ENCODE results near the gene KLHL42.

Gene KLHL42

DNA sequence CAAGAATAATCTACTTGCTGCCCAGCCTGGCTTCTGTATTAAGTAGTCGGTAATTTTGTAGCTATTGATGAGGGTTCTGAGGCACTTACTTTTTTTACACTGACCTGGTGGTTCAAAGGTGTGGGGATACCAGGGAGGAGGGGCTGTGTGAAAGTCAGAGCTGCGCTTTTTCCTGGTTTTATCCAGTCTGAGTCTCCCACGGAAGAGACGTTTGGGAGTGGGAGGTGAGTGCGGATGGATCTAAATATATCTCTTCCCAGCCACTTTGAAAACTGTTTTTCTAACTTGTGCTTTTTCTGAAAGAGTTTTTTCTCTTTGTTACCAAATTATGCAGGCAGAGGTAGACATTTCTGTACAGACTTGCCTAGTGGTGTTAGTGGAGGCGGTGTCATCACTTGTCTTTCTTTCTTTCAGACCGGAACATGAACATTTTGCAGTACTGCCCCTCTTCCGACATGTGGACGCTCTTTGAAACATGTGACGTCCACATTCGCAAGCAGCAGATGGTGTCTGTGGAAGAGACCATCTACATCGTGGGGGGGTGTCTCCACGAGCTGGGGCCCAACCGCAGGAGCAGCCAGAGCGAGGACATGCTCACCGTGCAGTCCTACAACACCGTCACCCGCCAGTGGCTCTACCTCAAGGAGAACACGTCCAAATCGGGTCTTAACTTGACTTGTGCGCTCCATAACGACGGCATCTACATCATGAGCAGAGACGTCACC, 17.4 kb downstream of the KLHL42 start:
- peaks cover 32 to 64% of the 10 kb centered on the region in 2 experiments for H3K36me3 ChIP-seq (ENCODE audit: control insufficient read depth in 2 of 2, insufficient read depth in 1 of 2, low read length in 2 of 2)
- H3K4me1 ChIP-seq (ENCODE audit: control insufficient read depth, insufficient read depth, low read length), result 0 out of 2 replicates have a peak, but pooled peaks cover 2% of the 10 kb centered on the region
- TF ChIP-seq SCRT2 (tag by site-specific recombination; IDR thresholded peaks at IDR 0.05) (no peak), ZNF10 (tag by site-specific recombination; IDR thresholded peaks at IDR 0.05) (no peak), ZBTB26 (tag by site-specific recombination; optimal IDR thresholded peaks at IDR 0.05) (no peak), ZNF324 (tag by site-specific recombination; IDR thresholded peaks at IDR 0.05) (no peak), ZBTB17 (tag by site-specific recombination; IDR thresholded peaks at IDR 0.05) (no peak), ZNF548 (tag by site-specific recombination; IDR thresholded peaks at IDR 0.05) (no peak), ZNF670 (tag by site-specific recombination; IDR thresholded peaks at IDR 0.05; ENCODE audit: low read depth) (no peak), ZSCAN5A (tag by site-specific recombination; IDR thresholded peaks at IDR 0.05) (no peak), ZNF621 (tag by site-specific recombination; IDR thresholded peaks at IDR 0.05) (no peak), ZSCAN23 (tag by site-specific recombination; IDR thresholded peaks at IDR 0.05) (no peak), SP2 (tag by site-specific recombination; IDR thresholded peaks at IDR 0.05) (no peak), KLF16 (tag by site-specific recombination; IDR thresholded peaks at IDR 0.05) (no peak), GLIS2 (tag by site-specific recombination; IDR thresholded peaks at IDR 0.05) (no peak), ZNF394 (tag by site-specific recombination; IDR thresholded peaks at IDR 0.05; ENCODE audit: borderline replicate concordance) (no peak), SETDB1 (IDR thresholded peaks at IDR 0.05; ENCODE audit: insufficient read length, low read length) (no peak), ZFP41 (tag by site-specific recombination; IDR thresholded peaks at IDR 0.05; ENCODE audit: borderline replicate concordance) (no peak)
- TF ChIP-seq, protein P1, sequence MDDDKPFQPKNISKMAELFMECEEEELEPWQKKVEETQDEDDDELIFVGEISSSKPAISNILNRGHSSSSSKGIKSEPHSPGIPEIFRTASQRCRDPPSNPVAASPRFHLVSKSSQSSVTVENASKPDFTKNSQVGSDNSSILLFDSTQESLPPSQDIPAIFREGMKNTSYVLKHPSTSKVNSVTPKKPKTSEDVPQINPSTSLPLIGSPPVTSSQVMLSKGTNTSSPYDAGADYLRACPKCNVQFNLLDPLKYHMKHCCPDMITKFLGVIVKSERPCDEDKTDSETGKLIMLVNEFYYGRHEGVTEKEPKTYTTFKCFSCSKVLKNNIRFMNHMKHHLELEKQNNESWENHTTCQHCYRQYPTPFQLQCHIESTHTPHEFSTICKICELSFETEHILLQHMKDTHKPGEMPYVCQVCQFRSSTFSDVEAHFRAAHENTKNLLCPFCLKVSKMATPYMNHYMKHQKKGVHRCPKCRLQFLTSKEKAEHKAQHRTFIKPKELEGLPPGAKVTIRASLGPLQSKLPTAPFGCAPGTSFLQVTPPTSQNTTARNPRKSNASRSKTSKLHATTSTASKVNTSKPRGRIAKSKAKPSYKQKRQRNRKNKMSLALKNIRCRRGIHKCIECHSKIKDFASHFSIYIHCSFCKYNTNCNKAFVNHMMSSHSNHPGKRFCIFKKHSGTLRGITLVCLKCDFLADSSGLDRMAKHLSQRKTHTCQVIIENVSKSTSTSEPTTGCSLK (tag by site-specific recombination; IDR thresholded peaks at IDR 0.05), result no peak
- TF ChIP-seq, protein P2, sequence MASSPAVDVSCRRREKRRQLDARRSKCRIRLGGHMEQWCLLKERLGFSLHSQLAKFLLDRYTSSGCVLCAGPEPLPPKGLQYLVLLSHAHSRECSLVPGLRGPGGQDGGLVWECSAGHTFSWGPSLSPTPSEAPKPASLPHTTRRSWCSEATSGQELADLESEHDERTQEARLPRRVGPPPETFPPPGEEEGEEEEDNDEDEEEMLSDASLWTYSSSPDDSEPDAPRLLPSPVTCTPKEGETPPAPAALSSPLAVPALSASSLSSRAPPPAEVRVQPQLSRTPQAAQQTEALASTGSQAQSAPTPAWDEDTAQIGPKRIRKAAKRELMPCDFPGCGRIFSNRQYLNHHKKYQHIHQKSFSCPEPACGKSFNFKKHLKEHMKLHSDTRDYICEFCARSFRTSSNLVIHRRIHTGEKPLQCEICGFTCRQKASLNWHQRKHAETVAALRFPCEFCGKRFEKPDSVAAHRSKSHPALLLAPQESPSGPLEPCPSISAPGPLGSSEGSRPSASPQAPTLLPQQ (tag by site-specific recombination; IDR thresholded peaks at IDR 0.05), result no peak
- TF ChIP-seq, protein P3, sequence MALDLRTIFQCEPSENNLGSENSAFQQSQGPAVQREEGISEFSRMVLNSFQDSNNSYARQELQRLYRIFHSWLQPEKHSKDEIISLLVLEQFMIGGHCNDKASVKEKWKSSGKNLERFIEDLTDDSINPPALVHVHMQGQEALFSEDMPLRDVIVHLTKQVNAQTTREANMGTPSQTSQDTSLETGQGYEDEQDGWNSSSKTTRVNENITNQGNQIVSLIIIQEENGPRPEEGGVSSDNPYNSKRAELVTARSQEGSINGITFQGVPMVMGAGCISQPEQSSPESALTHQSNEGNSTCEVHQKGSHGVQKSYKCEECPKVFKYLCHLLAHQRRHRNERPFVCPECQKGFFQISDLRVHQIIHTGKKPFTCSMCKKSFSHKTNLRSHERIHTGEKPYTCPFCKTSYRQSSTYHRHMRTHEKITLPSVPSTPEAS (tag by site-specific recombination; IDR thresholded peaks at IDR 0.05), result no peak
- no peak overlapping the region for H3K27ac ChIP-seq (ENCODE audit: extremely low read depth, low read depth, low read length)
- POLR2A ChIA-PET, result no interaction called here
- no peaks in the 10 kb centered on the region for H3K9me3 ChIP-seq (ENCODE audit: control insufficient read depth, insufficient read depth, low read depth, low read length)
- H3K4me3 ChIP-seq (ENCODE audit: low read depth, low read length), result no peak overlapping the region
- CTCF ChIA-PET, result interaction anchor here (0.5 to 1.9 kb wide), 3 partner anchors 10 to 31 kb away, joined by 3 to 5 read pairs (median 3); no protein-coding TSS in a partner anchor

Measured in HEK293 (cell line).